Measurements from ENCODE around the gene ITPK1.

ITPK1 gene

DNA sequence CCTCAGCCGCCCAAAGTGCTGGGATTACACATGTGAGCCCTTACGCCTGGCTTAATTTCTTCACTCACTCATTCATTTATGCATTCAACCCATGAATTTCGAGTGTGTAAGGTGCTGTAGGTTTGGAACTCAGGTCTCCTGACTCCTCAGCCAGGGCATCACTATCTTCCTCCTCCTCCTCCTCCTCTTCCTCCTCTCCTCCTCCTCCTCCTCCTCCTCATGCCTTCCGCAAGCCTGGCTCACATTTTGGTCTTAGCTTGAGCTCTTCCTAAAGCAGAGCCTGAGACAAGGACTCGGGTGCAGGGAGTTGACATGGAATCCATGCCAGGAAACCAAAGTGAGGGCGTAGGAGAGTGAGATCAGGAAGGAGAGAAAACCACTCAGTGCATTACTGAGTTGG lies 213.5 kb downstream of the ITPK1 start:
- no peaks in the 10 kb centered on the region for H3K9me3 ChIP-seq (ENCODE audit: control insufficient read depth, insufficient read depth, low read depth, low read length)
- TF ChIP-seq ZNF366 (tag by site-specific recombination; conservative IDR thresholded peaks at IDR 0.05) (0 out of 2 replicates have a peak, but pooled peaks have one; percentile 15), EGR2 (tag by site-specific recombination; IDR thresholded peaks at IDR 0.05; ENCODE audit: low read depth) (peak; percentile 67; the same call in 1 of the 2 replicates), ZBTB17 (tag by site-specific recombination; IDR thresholded peaks at IDR 0.05) (no peak), ZNF549 (tag by site-specific recombination; IDR thresholded peaks at IDR 0.05) (no peak), ZFP69B (tag by site-specific recombination; IDR thresholded peaks at IDR 0.05) (no peak), ZFHX2 (tag by site-specific recombination; conservative IDR thresholded peaks at IDR 0.05) (peak; percentile 20; the same call in 1 of the 2 replicates), ZNF266 (tag by site-specific recombination; IDR thresholded peaks at IDR 0.05; ENCODE audit: low read depth) (no peak)
- TF ChIP-seq, protein P1, sequence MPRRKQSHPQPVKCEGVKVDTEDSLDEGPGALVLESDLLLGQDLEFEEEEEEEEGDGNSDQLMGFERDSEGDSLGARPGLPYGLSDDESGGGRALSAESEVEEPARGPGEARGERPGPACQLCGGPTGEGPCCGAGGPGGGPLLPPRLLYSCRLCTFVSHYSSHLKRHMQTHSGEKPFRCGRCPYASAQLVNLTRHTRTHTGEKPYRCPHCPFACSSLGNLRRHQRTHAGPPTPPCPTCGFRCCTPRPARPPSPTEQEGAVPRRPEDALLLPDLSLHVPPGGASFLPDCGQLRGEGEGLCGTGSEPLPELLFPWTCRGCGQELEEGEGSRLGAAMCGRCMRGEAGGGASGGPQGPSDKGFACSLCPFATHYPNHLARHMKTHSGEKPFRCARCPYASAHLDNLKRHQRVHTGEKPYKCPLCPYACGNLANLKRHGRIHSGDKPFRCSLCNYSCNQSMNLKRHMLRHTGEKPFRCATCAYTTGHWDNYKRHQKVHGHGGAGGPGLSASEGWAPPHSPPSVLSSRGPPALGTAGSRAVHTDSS (tag by site-specific recombination; IDR thresholded peaks at IDR 0.05) = peak; percentile 82
- no peak overlapping the region for H3K27ac ChIP-seq (ENCODE audit: extremely low read depth, low read depth, low read length)
- POLR2A ChIA-PET = interaction anchor here (0.6 kb wide), 1 partner anchor 19 kb away, joined by 4 read pairs; no protein-coding TSS in a partner anchor
- H3K36me3 ChIP-seq (ENCODE audit: control insufficient read depth in 2 of 2, insufficient read depth in 1 of 2, low read length in 2 of 2) = no peaks in the 10 kb centered on the region
- no peaks in the 10 kb centered on the region for H3K4me1 ChIP-seq (ENCODE audit: control insufficient read depth, insufficient read depth, low read length)
- CTCF ChIA-PET = no interaction called here
- no peak overlapping the region for H3K4me3 ChIP-seq (ENCODE audit: low read depth, low read length)

DNA sequence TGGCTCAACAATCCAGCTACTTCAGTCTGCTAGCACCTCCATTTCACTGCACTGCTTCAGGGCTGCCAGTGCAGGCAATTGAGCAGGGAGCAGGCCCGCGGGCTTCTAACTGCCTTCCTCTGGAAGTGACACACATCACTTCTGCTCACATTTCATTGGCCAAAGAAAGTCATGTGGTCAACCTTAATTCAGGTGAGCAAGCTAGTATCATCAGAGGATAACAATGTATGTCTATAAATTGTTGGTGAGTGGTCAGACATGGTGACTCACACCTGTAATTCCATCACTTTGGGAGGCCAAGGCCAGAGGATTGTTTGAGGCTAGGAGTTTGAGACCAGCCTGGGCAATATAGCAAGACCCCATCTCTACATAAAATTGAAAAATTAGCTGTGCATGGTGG lies 215.1 kb downstream of the ITPK1 start:
- Histone ChIP-seq H3K4me1 (ENCODE audit: control insufficient read depth, insufficient read depth, low read length) (no peaks in the 10 kb centered on the region), H3K36me3 (ENCODE audit: control insufficient read depth in 2 of 2, insufficient read depth in 1 of 2, low read length in 2 of 2) (no peaks in the 10 kb centered on the region), H3K4me3 (ENCODE audit: low read depth, low read length) (no peak overlapping the region), H3K27ac (ENCODE audit: extremely low read depth, low read depth, low read length) (no peak overlapping the region), H3K9me3 (ENCODE audit: control insufficient read depth, insufficient read depth, low read depth, low read length) (no peaks in the 10 kb centered on the region)
- CTCF ChIA-PET = no interaction called here
- POLR2A ChIA-PET = no interaction called here
- TF ChIP-seq ZBTB17 (tag by site-specific recombination; IDR thresholded peaks at IDR 0.05) = no peak
- TF ChIP-seq ZNF121 (tag by site-specific recombination; IDR thresholded peaks at IDR 0.05) = peak; percentile 64
- no peak for TF ChIP-seq ZBTB20 (tag by site-specific recombination; IDR thresholded peaks at IDR 0.05)
- TF ChIP-seq WT1 (tag by site-specific recombination; IDR thresholded peaks at IDR 0.05) = no peak

DNA sequence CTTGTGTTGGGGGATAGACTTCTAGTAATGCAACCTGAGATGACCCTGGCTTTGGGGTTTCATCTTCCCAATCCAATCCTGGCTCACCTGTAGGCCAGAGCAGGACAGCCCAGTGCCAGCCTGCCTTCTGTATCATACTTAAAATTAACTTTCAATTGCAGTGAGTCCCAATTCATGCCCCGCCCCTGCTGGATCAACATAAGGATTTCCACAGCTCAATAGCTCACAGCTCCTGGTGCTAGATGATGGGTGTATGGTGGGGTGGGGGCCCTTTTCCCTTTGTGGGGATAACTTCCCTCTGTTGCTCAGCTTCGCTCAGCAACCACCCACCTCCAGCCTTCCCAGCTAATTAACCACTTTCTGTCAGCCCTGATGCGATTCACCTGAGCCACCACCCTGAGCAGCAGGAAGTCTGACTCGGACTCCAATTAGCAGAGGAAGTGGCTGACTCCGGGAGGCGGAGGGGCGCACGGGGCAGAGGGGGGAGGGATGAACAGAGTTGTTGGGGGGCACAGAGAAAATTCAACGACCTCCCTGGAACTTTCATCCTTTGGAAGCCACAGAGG lies 217.1 kb downstream of the ITPK1 start:
- ChIA-PET POLR2A (no interaction called here), CTCF (interaction anchor here (0.6 kb wide), 1 partner anchor 18 kb away, joined by 3 read pairs; no protein-coding TSS in a partner anchor)
- Histone ChIP-seq H3K4me1 (ENCODE audit: control insufficient read depth, insufficient read depth, low read length) (no peaks in the 10 kb centered on the region), H3K36me3 (ENCODE audit: control insufficient read depth in 2 of 2, insufficient read depth in 1 of 2, low read length in 2 of 2) (no peaks in the 10 kb centered on the region), H3K9me3 (ENCODE audit: control insufficient read depth, insufficient read depth, low read depth, low read length) (no peaks in the 10 kb centered on the region), H3K4me3 (ENCODE audit: low read depth, low read length) (no peak overlapping the region), H3K27ac (ENCODE audit: extremely low read depth, low read depth, low read length) (no peak overlapping the region)
- TF ChIP-seq, protein P2, sequence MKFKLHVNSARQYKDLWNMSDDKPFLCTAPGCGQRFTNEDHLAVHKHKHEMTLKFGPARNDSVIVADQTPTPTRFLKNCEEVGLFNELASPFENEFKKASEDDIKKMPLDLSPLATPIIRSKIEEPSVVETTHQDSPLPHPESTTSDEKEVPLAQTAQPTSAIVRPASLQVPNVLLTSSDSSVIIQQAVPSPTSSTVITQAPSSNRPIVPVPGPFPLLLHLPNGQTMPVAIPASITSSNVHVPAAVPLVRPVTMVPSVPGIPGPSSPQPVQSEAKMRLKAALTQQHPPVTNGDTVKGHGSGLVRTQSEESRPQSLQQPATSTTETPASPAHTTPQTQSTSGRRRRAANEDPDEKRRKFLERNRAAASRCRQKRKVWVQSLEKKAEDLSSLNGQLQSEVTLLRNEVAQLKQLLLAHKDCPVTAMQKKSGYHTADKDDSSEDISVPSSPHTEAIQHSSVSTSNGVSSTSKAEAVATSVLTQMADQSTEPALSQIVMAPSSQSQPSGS (tag by site-specific recombination; IDR thresholded peaks at IDR 0.05; ENCODE audit: low read depth) = no peak
- TF ChIP-seq IKZF3 (tag by site-specific recombination; IDR thresholded peaks at IDR 0.05) = no peak
- no peak for TF ChIP-seq ZNF248 (tag by site-specific recombination; IDR thresholded peaks at IDR 0.05)
- TF ChIP-seq ZNF530 (tag by site-specific recombination; IDR thresholded peaks at IDR 0.05; ENCODE audit: low read depth) = no peak
- TF ChIP-seq ZBTB8A (tag by site-specific recombination; IDR thresholded peaks at IDR 0.05) = no peak
- TF ChIP-seq ZNF37A (tag by site-specific recombination; IDR thresholded peaks at IDR 0.05) = no peak
- TF ChIP-seq ZNF792 (tag by site-specific recombination; IDR thresholded peaks at IDR 0.05) = no peak
- TF ChIP-seq, protein P3, sequence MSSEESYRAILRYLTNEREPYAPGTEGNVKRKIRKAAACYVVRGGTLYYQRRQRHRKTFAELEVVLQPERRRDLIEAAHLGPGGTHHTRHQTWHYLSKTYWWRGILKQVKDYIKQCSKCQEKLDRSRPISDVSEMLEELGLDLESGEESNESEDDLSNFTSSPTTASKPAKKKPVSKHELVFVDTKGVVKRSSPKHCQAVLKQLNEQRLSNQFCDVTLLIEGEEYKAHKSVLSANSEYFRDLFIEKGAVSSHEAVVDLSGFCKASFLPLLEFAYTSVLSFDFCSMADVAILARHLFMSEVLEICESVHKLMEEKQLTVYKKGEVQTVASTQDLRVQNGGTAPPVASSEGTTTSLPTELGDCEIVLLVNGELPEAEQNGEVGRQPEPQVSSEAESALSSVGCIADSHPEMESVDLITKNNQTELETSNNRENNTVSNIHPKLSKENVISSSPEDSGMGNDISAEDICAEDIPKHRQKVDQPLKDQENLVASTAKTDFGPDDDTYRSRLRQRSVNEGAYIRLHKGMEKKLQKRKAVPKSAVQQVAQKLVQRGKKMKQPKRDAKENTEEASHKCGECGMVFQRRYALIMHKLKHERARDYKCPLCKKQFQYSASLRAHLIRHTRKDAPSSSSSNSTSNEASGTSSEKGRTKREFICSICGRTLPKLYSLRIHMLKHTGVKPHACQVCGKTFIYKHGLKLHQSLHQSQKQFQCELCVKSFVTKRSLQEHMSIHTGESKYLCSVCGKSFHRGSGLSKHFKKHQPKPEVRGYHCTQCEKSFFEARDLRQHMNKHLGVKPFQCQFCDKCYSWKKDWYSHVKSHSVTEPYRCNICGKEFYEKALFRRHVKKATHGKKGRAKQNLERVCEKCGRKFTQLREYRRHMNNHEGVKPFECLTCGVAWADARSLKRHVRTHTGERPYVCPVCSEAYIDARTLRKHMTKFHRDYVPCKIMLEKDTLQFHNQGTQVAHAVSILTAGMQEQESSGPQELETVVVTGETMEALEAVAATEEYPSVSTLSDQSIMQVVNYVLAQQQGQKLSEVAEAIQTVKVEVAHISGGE (tag by site-specific recombination; conservative IDR thresholded peaks at IDR 0.05; ENCODE audit: low read depth) = no peak
- no peak for TF ChIP-seq ZNF426 (tag by site-specific recombination; IDR thresholded peaks at IDR 0.05)
- TF ChIP-seq, protein P4, sequence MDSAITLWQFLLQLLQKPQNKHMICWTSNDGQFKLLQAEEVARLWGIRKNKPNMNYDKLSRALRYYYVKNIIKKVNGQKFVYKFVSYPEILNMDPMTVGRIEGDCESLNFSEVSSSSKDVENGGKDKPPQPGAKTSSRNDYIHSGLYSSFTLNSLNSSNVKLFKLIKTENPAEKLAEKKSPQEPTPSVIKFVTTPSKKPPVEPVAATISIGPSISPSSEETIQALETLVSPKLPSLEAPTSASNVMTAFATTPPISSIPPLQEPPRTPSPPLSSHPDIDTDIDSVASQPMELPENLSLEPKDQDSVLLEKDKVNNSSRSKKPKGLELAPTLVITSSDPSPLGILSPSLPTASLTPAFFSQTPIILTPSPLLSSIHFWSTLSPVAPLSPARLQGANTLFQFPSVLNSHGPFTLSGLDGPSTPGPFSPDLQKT (IDR thresholded peaks at IDR 0.05; ENCODE audit: borderline replicate concordance, low read depth, low read length) = no peak
- TF ChIP-seq ZNF157 (tag by site-specific recombination; IDR thresholded peaks at IDR 0.05) = no peak
- TF ChIP-seq GLI2 (tag by site-specific recombination; IDR thresholded peaks at IDR 0.05; ENCODE audit: borderline replicate concordance, low read depth) = no peak
